Activated T-cell treated with anti-CD3 and anti-CD28 coated beads, Interleukin-2, amount 50 U/mL, for 4 hours (primary cell): ENCODE data around the gene DAZAP2. TPM values are rescaled to one million over a fixed set of nuclear protein-coding genes. Genes with fewer than 3 reads are reported as not detected.
"Not testable (repeated sequence)": the region's sequence is repeated elsewhere in the genome, so short reads cannot be mapped to it uniquely, and the experiment has no call there.

Experiments
- ATAC-seq, 2 donors: fragments of 200-7000 bp; cut with Tn5 transposase; one replicate each; pipeline ENCODE4 v1.10.0; 2021
- DNase-seq: peaks from one replicate; pipeline ENCODE4 v3.0.0-alpha.2; 2020
- H3K27me3 Mint-ChIP-seq: one replicate; pipeline ENCODE4 v1.8.0; 2021; ENCODE audit warnings: low read depth, mixed read lengths
- H3K36me3 Mint-ChIP-seq: one replicate; pipeline ENCODE4 v1.8.0; 2022; ENCODE audit warnings: mixed read lengths; ENCODE audit not compliant: insufficient read depth
- H3K4me1 Mint-ChIP-seq: one replicate; pipeline ENCODE4 v1.8.0; 2021; ENCODE audit warnings: low read depth, mixed read lengths
- H3K4me3 Mint-ChIP-seq: one replicate; pipeline ENCODE4 v1.8.0; 2021; ENCODE audit warnings: mild to moderate bottlenecking, moderate library complexity, mixed read lengths
- H3K9me3 Mint-ChIP-seq: one replicate; pipeline ENCODE4 v1.8.0; 2021; ENCODE audit warnings: mixed read lengths
- total RNA-seq, 3 donors: library from RNA; stranded (reverse); gene quantifications; one replicate each; pipeline ENCODE4 v1.2.1, GENCODE V29; 2021

The DAZAP2 gene
- total RNA-seq, 3 donors from 2014 or later, result 143 to 145 (median 145) TPM

DNA sequence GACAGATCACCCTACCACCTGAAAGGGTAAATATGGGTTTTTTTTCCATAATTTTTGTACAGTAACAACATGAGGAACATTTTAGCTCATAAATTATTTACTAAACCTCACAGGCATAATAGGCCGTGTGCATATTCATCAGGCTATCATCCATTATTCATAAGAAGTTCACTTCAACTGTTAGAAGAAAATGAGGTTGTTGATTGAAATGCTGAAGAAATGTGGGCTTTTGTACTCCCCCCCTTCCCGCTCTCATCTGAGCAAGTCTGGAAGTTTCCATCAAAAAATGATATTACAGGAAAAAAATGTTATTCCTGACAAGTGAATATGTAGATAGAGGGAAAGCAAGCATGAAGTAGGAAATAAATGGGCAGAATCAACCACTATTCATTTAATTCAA is 12.9 kb upstream of the DAZAP2 start:
- ATAC-seq (no peak), DNase-seq (no peak)
- H3K4me3 Mint-ChIP-seq, result no peak overlapping the region
- H3K36me3 Mint-ChIP-seq, result no peaks in the 10 kb centered on the region
- no peaks in the 10 kb centered on the region for H3K4me1 Mint-ChIP-seq
- H3K27me3 Mint-ChIP-seq, result no peaks in the 10 kb centered on the region
- H3K9me3 Mint-ChIP-seq, result no peaks in the 10 kb centered on the region

DNA sequence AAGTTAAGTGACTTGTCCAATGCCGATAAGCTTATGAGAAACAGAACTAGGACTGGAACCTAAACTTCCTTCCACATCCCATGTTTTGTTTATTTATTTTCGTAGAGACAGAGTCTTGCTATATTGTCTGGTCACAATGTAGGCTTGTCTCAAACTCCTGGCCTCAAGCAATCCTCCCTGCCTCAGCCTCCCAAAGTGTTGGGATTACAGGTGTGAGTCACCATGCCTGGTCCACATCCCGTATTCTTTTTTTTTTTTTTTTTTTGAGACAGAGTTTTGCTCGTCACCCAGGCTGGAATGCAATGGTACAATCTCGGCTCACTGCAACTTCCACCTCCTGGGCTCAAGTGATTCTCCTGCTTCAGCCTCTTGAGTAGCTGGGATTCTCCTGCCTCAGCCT is 11.5 kb upstream of the DAZAP2 start:
- ATAC-seq, H3K27me3 Mint-ChIP-seq, H3K9me3 Mint-ChIP-seq, H3K4me3 Mint-ChIP-seq, H3K36me3 Mint-ChIP-seq, H3K4me1 Mint-ChIP-seq, DNase-seq: not testable (repeated sequence)

DNA sequence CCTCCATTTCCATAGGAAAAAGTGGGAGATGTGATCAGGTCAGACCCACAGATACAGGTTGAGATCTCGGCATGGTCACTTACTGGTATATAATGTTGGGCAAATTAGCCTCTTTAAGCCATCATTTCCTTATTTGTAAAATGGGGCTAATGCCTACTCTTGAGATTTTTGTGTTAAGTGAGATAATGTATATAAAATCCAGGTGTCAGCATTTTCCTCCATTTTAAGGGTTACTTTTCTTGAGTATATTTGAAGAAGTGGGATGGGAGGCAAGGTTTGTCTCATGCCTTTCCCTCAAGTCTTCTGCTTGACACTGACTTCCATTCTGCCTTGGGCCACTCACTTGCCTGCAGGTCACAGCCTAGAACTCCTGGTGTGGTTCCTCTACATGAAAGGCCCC is 10.7 kb upstream of the DAZAP2 start:
- H3K4me1 Mint-ChIP-seq, result peaks cover 2% of the 10 kb centered on the region
- H3K9me3 Mint-ChIP-seq, result no peaks in the 10 kb centered on the region
- H3K36me3 Mint-ChIP-seq, result no peaks in the 10 kb centered on the region
- no peaks in the 10 kb centered on the region for H3K27me3 Mint-ChIP-seq
- ATAC-seq (no peak), DNase-seq (no peak)
- H3K4me3 Mint-ChIP-seq, result no peak overlapping the region

DNA sequence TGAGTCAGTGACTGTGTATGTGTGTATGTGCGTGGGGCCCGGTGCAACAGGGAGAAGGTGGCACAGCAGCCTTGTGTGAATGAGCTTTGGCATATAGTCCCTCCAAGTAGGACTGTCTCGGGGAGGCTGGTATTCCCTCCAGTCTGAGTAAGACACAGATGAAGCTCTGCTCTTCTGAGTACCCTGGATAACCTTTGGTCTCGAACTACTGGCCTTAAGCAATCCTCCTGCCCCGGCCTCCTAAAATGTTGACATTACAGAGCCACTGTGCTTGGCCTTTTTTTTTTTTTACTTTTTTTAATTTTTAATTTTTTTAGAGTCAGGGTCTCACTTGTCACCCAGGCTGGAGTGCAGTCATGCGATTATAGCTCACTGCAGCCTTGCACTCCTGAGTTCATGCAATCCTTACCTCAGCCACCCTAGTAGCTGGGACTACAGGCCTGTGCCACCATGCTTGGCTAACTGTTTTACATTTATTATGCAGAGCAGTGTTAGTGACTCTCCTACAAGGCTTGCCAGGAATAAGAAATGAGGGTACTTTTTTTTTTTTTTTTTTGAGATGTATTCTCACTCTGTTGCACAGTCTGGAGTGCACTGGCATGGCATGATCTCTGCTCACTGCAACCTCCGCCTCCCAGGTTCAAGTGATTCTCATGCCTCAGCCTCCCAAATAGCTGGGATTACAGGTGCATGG is 9.4 kb upstream of the DAZAP2 start:
- H3K36me3 Mint-ChIP-seq, result no peaks in the 10 kb centered on the region
- H3K27me3 Mint-ChIP-seq, result no peaks in the 10 kb centered on the region
- no peaks in the 10 kb centered on the region for H3K9me3 Mint-ChIP-seq
- ATAC-seq (no peak), DNase-seq (no peak)
- H3K4me3 Mint-ChIP-seq, result no peak overlapping the region
- peaks cover 2% of the 10 kb centered on the region for H3K4me1 Mint-ChIP-seq

DNA sequence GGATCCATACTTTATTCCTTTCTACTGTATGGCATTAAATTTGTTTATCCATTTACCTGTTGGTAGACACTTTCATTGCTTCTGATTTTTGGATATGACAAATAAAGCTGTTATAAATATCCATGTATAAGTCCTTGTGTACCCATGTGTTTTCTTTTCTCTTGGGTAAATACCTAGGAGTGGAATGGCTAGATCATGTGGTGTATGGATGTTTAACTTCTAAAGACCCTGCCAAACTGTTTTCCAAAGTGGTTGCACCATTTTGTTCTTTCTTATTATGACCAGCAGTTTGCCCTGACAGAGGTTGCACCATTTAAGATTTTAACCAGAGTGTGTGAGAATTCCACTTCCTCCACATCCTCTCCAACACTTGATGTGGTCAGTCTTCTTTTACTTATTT is 6.0 kb upstream of the DAZAP2 start:
- no peaks in the 10 kb centered on the region for H3K27me3 Mint-ChIP-seq
- no peaks in the 10 kb centered on the region for H3K9me3 Mint-ChIP-seq
- H3K36me3 Mint-ChIP-seq, result no peaks in the 10 kb centered on the region
- H3K4me1 Mint-ChIP-seq, result peaks cover 2% of the 10 kb centered on the region
- no peak overlapping the region for H3K4me3 Mint-ChIP-seq
- no peak for ATAC-seq
- DNase-seq, result no peak

DNA sequence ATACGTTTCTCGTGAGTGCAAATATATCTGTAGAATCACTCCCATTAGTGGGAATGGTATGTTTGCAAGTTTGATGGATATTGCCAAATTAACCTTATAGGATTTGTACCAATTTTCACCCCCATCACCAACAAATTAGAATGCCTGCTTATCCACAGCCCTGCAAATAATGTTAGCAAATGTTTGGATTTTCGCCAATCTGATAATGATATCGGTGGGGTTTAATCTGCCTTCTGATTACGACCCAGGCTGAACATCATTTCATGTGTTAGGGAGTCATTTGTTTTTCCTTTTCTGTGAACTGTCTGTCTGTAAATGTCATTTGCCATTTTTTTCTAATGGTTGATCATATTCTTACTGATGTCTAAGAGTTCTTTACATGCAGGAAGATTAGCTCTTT is 4.1 kb upstream of the DAZAP2 start:
- H3K27me3 Mint-ChIP-seq, result no peaks in the 10 kb centered on the region
- H3K36me3 Mint-ChIP-seq, result no peaks in the 10 kb centered on the region
- no peaks in the 10 kb centered on the region for H3K9me3 Mint-ChIP-seq
- ATAC-seq (no peak), DNase-seq (no peak)
- H3K4me3 Mint-ChIP-seq, result no peak overlapping the region
- H3K4me1 Mint-ChIP-seq, result peaks cover 9% of the 10 kb centered on the region

DNA sequence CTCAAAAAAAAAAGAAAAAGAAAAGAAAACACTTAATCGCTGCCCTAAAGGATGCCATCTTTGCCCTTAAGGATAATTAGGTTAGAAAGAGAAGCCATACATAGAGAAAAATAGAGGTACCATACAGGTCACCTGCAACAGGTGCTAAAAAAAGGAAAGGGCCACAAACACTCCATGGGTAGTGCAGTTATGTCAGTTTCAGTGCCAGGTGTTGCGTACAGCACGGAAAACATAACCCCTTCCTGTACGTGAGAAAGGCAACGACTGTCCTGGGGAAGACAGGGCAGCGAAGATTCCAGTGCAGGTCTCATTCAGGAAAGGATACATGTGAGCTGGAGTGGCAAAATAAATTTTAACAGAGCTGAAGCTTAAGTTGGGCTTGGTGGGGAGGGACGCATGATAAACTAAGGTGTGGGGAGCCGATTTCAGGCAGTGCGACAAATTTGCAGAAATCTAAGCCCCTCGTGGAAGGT is 553 bp upstream of the DAZAP2 start:
- H3K4me1 Mint-ChIP-seq, result peaks cover 37% of the 10 kb centered on the region
- ATAC-seq (no peak), DNase-seq (no peak)
- H3K27me3 Mint-ChIP-seq, result no peaks in the 10 kb centered on the region
- H3K4me3 Mint-ChIP-seq, result peak overlapping the region; percentile 96
- peaks cover 25% of the 10 kb centered on the region for H3K36me3 Mint-ChIP-seq
- no peaks in the 10 kb centered on the region for H3K9me3 Mint-ChIP-seq

DNA sequence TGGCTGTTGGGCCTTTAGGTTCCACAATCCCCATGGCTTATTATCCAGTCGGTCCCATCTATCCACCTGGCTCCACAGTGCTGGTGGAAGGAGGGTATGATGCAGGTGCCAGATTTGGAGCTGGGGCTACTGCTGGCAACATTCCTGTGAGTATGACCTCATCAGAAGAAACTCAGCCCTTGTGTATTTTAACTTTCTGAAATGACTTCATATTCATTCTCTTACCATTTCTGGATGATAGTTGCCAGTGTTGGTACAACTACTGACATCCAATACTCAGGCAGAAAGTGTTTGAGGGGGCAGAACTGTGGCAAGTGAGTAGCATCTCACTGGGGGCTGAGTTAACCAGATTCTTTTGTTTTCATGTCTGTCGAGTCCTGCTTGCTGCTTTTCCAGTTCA is 2.3 kb downstream of the DAZAP2 start:
- DNase-seq, result no peak
- peaks cover 31% of the 10 kb centered on the region for H3K36me3 Mint-ChIP-seq
- no peaks in the 10 kb centered on the region for H3K9me3 Mint-ChIP-seq
- ATAC-seq, result no peak
- peak overlapping the region; percentile 96 for H3K4me3 Mint-ChIP-seq
- H3K27me3 Mint-ChIP-seq, result no peaks in the 10 kb centered on the region
- peaks cover 52% of the 10 kb centered on the region for H3K4me1 Mint-ChIP-seq

DNA sequence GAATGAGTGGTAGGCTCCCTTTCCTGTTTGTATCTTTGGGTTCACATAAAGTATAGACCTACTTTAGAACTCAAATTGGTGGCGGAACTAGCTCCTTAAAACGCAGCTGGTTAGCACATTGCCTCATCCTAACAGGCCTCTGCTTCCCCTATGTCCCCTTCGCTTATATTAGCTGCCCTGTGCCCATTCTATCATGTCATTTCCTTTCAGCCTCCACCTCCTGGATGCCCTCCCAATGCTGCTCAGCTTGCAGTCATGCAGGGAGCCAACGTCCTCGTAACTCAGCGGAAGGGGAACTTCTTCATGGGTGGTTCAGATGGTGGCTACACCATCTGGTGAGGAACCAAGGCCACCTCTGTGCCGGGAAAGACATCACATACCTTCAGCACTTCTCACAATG is 3.5 kb downstream of the DAZAP2 start:
- no peak overlapping the region for H3K4me3 Mint-ChIP-seq
- no peaks in the 10 kb centered on the region for H3K9me3 Mint-ChIP-seq
- DNase-seq, result no peak
- H3K27me3 Mint-ChIP-seq, result no peaks in the 10 kb centered on the region
- peaks cover 31% of the 10 kb centered on the region for H3K36me3 Mint-ChIP-seq
- peaks cover 63% of the 10 kb centered on the region for H3K4me1 Mint-ChIP-seq
- no peak for ATAC-seq

DNA sequence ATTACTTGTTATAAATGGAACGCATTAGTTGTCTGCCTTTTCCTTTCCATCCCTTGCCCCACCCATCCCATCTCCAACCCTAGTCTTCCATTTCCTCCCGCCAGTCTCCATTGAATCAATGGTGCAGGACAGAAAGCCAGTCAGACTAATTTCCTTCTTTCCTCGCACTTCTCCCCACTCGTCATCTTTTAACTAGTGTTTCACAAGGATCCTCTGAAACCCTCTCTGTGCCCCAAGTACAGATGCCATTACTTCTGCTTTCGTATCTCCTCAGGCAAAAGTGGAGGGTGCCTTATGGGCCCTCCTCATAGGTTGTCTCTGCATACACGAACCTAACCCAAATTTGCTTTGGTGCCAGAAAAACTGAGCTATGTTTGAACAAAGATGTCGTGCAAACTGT is 4.2 kb downstream of the DAZAP2 start:
- peak overlapping the region; percentile 40 for H3K4me3 Mint-ChIP-seq
- no peak for ATAC-seq
- no peaks in the 10 kb centered on the region for H3K27me3 Mint-ChIP-seq
- H3K4me1 Mint-ChIP-seq, result peaks cover 68% of the 10 kb centered on the region
- H3K36me3 Mint-ChIP-seq, result peaks cover 31% of the 10 kb centered on the region
- no peaks in the 10 kb centered on the region for H3K9me3 Mint-ChIP-seq
- DNase-seq, result no peak

DNA sequence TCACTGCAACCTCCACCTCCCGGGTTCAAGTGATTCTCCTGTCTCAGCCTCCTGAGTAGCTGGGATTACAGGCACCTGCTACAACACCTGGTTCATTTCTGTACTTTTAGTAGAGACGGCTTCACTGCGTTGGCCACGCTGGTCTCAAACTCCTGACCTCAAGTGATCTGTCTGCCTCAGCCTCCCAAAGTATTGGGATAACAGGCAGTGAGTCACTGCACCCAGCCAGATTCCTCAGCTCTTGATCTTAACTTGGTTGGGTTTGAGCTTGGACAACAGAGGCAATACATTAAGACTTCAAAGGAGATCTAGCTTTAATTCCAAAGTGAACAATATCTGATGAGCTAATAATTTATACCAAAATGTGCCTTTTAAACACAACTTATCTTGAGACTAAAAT is 5.6 kb downstream of the DAZAP2 start:
- H3K9me3 Mint-ChIP-seq, result no peaks in the 10 kb centered on the region
- no peak for ATAC-seq
- no peak overlapping the region for H3K4me3 Mint-ChIP-seq
- DNase-seq, result no peak
- H3K27me3 Mint-ChIP-seq, result no peaks in the 10 kb centered on the region
- H3K36me3 Mint-ChIP-seq, result peaks cover 31% of the 10 kb centered on the region
- H3K4me1 Mint-ChIP-seq, result peaks cover 70% of the 10 kb centered on the region

DNA sequence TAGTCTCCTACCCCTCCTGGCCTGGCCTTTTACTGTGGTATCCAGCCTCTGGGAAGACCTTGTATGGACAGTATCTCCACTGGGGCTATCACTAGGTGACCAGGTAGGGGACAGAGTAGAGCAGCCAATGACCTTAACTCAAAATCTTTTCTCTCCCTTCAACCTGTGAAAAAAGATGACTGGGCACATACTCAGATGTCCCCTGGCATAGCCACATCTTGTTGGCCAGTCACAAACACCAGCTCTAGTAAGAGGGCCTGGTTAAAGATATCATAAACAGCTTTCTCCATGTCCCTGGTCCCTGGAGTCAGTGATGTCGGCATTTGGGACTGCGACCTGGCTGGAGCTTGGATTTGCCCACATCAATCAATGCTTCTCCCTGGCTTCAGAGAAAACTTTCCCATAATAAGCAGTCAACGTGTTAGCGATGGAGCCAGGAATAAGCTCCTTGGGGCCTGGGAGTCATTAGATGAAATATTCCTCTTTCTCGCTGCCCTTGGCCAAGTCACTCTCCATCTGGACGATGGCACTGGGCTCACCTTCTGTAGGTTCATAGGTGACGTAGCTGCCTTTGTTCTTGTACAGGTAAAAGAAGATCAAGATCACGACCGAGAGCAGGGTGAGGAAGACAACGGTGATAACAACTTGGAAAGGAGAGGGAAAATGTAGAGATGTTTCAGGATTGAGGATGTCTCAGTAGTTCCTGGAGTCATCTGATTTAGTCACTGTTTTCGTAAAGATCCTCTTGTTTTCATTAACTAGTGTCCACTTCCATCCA is 7.0 kb downstream of the DAZAP2 start:
- Mint-ChIP-seq H3K4me3 (no peak overlapping the region), H3K36me3 (peaks cover 23% of the 10 kb centered on the region), H3K9me3 (no peaks in the 10 kb centered on the region), H3K27me3 (no peaks in the 10 kb centered on the region), H3K4me1 (peaks cover 60% of the 10 kb centered on the region)
- peak in 1 of 2 donors; percentile 6 for ATAC-seq
- no peak for DNase-seq

DNA sequence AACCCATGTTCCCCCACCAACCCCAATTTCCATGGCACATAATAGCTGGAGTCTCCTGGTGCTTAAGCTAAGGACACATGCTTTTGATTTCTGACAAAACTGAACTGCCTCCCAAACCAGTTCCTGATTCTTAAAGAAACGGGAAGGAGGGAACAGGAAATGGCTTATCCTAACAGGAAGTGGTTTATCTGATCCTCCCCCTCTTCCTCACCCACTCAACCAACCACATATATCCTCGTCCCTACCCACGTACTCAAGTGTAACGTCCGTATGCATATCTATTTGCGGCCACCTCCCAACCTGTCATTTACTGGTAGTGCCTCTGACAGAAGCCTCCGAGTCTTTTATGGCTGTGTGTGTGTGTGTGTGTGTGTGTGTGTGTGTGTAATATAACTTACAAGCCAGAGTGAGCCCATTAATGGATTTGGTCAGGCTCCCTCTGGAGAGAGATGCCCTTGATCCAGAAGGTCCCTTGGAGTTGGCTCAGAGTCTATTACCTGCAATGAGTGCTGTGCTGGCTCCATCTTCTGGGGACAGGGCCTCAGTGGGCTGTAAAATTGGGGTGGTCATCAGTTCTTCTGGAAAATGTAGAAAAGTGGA is 7.7 kb downstream of the DAZAP2 start:
- H3K36me3 Mint-ChIP-seq, result peaks cover 17% of the 10 kb centered on the region
- peak overlapping the region; percentile 33 for H3K4me3 Mint-ChIP-seq
- H3K4me1 Mint-ChIP-seq, result peaks cover 53% of the 10 kb centered on the region
- ATAC-seq, result peak; percentile 52 to 69
- DNase-seq, result peak; percentile 15
- H3K9me3 Mint-ChIP-seq, result no peaks in the 10 kb centered on the region
- no peaks in the 10 kb centered on the region for H3K27me3 Mint-ChIP-seq

DNA sequence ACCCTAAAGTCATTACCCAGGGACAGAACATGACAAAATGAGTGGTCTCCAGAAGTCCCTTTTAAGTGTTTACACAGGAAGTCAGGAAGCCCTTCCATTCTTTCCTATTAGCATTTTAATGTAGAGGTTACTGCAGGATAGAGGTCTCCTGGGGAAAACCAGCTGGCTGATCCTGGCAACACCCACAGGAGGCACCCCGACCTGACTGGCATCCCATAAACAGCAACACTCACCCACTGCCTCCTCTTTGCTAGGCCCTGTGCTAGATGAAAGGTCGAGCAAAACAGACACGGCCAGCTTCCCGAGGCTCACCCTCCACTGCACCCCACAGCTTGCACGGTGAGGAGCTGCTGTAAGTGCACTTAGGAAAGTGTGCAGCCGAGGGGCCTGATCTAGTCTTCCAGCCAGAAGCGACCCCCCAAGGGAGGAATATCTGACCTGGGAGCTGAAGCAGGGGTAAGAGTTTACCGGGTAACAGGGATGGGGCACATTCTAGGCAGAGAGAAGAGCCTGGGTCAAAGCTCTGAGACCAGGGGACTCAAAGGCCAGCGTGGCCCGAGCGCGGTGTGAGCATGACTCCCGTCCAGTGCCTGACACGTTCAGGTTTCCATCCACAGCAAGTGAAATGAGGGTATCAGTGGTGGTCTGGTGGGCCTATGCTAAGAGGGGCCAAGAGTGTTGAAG is 9.0 kb downstream of the DAZAP2 start:
- Mint-ChIP-seq H3K36me3 (peaks cover 10% of the 10 kb centered on the region), H3K4me1 (peaks cover 44% of the 10 kb centered on the region), H3K9me3 (no peaks in the 10 kb centered on the region), H3K4me3 (no peak overlapping the region), H3K27me3 (no peaks in the 10 kb centered on the region)
- ATAC-seq, result no peak
- no peak for DNase-seq
